Neural progenitor cell (in vitro differentiated cells): ENCODE results near the gene MICAL2.

ENCODE experiments used
- CTCF ChIP-seq: fragments of 200-600 bp; sonication (generic); IDR thresholded peaks from 2 replicates; pipeline ENCODE4 v1.5.1; 2017; ENCODE audit warnings: antibody characterized with exemption, mild to moderate bottlenecking
- EZH2 ChIP-seq: fragments of 200-600 bp; sonication (generic); IDR thresholded peaks from 2 replicates; pipeline ENCODE4 v1.6.1; 2017; ENCODE audit warnings: antibody characterized with exemption, mild to moderate bottlenecking, moderate library complexity
- EZH2phosphoT487 ChIP-seq: fragments of 200-600 bp; sonication (generic); IDR thresholded peaks from 2 replicates; pipeline ENCODE4 v1.6.1; 2017; ENCODE audit warnings: antibody characterized with exemption

GRCh38 chr11:12218909-12219308, 108.5 kb downstream of the MICAL2 start:
- TF ChIP-seq CTCF = no peak
- TF ChIP-seq EZH2 = no peak
- no peak for TF ChIP-seq EZH2phosphoT487
